ENCODE data around the gene ATP7B.

Gene ATP7B

GRCh38 chr13:51907040-51907732, 104.1 kb downstream of the ATP7B start:
- TF ChIP-seq CTCF (conservative IDR thresholded peaks at IDR 0.05; ENCODE audit: control insufficient read depth, insufficient read depth, low read depth, low read length), result no peak
- no peak for DNase-seq (ENCODE audit: low read depth)
- H3K4me3 ChIP-seq (ENCODE audit: control insufficient read depth, low read depth, low read length), result no peak overlapping the region

GRCh38 chr13:51906581-51906980, 104.7 kb downstream of the ATP7B start:
- no peak for DNase-seq (ENCODE audit: low read depth)
- H3K4me3 ChIP-seq (ENCODE audit: control insufficient read depth, low read depth, low read length), result no peak overlapping the region
- no peak for TF ChIP-seq CTCF (conservative IDR thresholded peaks at IDR 0.05; ENCODE audit: control insufficient read depth, insufficient read depth, low read depth, low read length)

- TF ChIP-seq CTCF (conservative IDR thresholded peaks at IDR 0.05; ENCODE audit: control insufficient read depth, insufficient read depth, low read depth, low read length), result no peak
- no peak overlapping the region for H3K4me3 ChIP-seq (ENCODE audit: control insufficient read depth, low read depth, low read length)
- no peak for DNase-seq (ENCODE audit: low read depth)
Measured at GRCh38 chr13:51905787-51906186, 105.5 kb downstream of the ATP7B start.

GRCh38 chr13:51902776-51903175, 108.5 kb downstream of the ATP7B start:
- no peak overlapping the region for H3K4me3 ChIP-seq (ENCODE audit: control insufficient read depth, low read depth, low read length)
- DNase-seq (ENCODE audit: low read depth), result no peak
- TF ChIP-seq CTCF (conservative IDR thresholded peaks at IDR 0.05; ENCODE audit: control insufficient read depth, insufficient read depth, low read depth, low read length), result no peak

- H3K4me3 ChIP-seq (ENCODE audit: control insufficient read depth, low read depth, low read length), result no peak overlapping the region
- no peak for TF ChIP-seq CTCF (conservative IDR thresholded peaks at IDR 0.05; ENCODE audit: control insufficient read depth, insufficient read depth, low read depth, low read length)
- no peak for DNase-seq (ENCODE audit: low read depth)
Measured at GRCh38 chr13:51900471-51900870, 110.8 kb downstream of the ATP7B start.

- DNase-seq (ENCODE audit: low read depth), result peak; percentile 56
- no peak overlapping the region for H3K4me3 ChIP-seq (ENCODE audit: control insufficient read depth, low read depth, low read length)
- peak; percentile 80 for TF ChIP-seq CTCF (conservative IDR thresholded peaks at IDR 0.05; ENCODE audit: control insufficient read depth, insufficient read depth, low read depth, low read length)
Measured at GRCh38 chr13:51895906-51896888, 115.1 kb downstream of the ATP7B start.
